HG02610 (cell line): Measurements from ENCODE around the gene CTNND2.
A peak's percentile ranks its signal among the peaks of the same experiment; 100 is the strongest.
"Not testable (repeated sequence)": the region's sequence is repeated elsewhere in the genome, so short reads cannot be mapped to it uniquely, and the experiment has no call there.

Experiments used
- ATAC-seq: cut with Tn5 transposase; IDR thresholded peaks from one replicate; pipeline ENCODE4 v1.9.1; 2021; ENCODE audit warnings: mild to moderate bottlenecking, moderate library complexity; ENCODE audit not compliant: unreplicated experiment

The CTNND2 gene

GRCh38 chr5:11004523-11004922 is 899.7 kb downstream of the CTNND2 start:
- not testable (repeated sequence) for ATAC-seq

GRCh38 chr5:11000515-11001353 is 903.5 kb downstream of the CTNND2 start:
- no peak for ATAC-seq

- no peak for ATAC-seq
Measured at GRCh38 chr5:10999714-11000113, 904.5 kb downstream of the CTNND2 start.

- ATAC-seq = no peak
Measured at GRCh38 chr5:10995891-10996290, 908.4 kb downstream of the CTNND2 start.

- ATAC-seq = no peak
Measured at GRCh38 chr5:10994091-10994986, 909.9 kb downstream of the CTNND2 start.

- ATAC-seq = no peak
Measured at GRCh38 chr5:10990634-10991033, 913.6 kb downstream of the CTNND2 start.

- ATAC-seq = no peak
Measured at GRCh38 chr5:10989577-10990263, 914.5 kb downstream of the CTNND2 start.

- ATAC-seq = no peak
Measured at GRCh38 chr5:10988622-10989021, 915.6 kb downstream of the CTNND2 start.

GRCh38 chr5:10987925-10988504 is 916.2 kb downstream of the CTNND2 start:
- peak; percentile 83 for ATAC-seq

GRCh38 chr5:10987276-10987924 is 916.8 kb downstream of the CTNND2 start:
- ATAC-seq = no peak

- peak; percentile 53 for ATAC-seq
Measured at GRCh38 chr5:10985721-10986110, 918.5 kb downstream of the CTNND2 start.

GRCh38 chr5:10985091-10985720 is 919.0 kb downstream of the CTNND2 start:
- no peak for ATAC-seq

GRCh38 chr5:10984021-10984715 is 920.1 kb downstream of the CTNND2 start:
- ATAC-seq = no peak

GRCh38 chr5:10982626-10983025 is 921.6 kb downstream of the CTNND2 start:
- no peak for ATAC-seq

GRCh38 chr5:10981932-10982331 is 922.3 kb downstream of the CTNND2 start:
- no peak for ATAC-seq

- no peak for ATAC-seq
Measured at GRCh38 chr5:10977011-10977410, 927.2 kb downstream of the CTNND2 start.

GRCh38 chr5:10975945-10976344 is 928.3 kb downstream of the CTNND2 start:
- no peak for ATAC-seq

- no peak for ATAC-seq
Measured at GRCh38 chr5:10974850-10975249, 929.4 kb downstream of the CTNND2 start.

GRCh38 chr5:10973316-10973715 is 930.9 kb downstream of the CTNND2 start:
- ATAC-seq = no peak
